HPDE6-E6E7 (cell line): ENCODE data around the gene SLC26A9.
"Not testable (repeated sequence)": the region's sequence is repeated elsewhere in the genome, so short reads cannot be mapped to it uniquely, and the experiment has no call there.

Experiments
- DNase-seq: peaks from one replicate; pipeline ENCODE4 v3.0.0; 2011; ENCODE audit warnings: missing footprints; ENCODE audit errors: extremely low spot score

SLC26A9 gene

DNA sequence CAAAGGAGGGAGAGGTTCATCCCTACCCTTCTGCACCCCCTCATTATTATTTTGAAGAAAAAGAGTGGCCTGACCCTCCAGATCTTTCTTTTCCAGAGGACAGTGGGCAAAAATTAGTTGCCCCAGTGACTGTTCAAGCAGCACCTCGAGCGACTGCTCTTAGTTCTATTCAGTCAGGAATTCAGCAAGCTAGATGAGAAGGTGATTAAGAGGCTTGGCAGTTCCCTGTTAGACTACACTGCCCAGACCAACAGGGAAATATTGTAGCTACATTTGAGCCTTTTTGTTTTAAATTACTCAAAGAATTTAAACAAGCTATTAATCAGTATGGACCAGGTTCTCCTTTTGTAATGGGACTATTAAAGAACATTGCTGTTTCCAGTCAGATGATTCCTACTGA, 51.8 kb downstream of the SLC26A9 start:
- not testable (repeated sequence) for DNase-seq

DNA sequence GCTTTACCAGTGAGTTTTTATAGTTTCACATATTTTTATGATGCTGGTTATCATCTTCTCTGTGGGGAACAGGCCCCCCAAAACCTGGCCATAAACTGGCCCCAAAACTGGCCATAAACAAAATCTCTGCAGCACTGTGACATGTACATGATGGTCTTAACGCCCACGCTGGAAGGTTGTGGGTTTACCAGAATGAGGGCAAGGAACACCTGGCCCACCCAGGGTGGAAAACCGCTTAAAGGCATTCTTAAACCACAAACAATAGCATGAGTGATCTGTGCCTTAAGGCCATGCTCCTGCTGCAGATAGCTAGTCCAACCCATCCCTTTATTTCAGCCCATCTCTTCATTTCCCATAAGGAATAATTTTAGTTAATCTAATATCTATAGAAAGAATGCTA, 52.6 kb downstream of the SLC26A9 start:
- DNase-seq: not testable (repeated sequence)

DNA sequence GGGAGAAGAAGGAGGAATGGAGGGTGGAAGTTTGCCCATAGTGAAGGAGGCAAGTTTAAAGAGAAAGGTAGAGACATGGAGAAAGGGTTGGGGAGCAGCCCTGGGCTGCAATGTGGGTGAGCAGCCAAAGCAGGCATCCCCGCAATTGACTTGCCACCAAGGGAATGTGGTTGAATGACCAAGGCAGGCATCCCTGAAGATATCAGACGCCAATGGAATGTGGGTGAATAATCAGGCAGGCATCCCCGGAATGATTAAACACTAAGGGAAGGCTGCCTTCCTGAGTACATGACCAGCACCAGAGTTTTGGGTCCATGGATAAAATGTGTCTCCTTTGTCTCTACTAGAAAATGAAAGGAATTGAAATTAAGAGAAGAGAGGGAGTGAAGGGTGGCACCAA, 53.5 kb downstream of the SLC26A9 start:
- not testable (repeated sequence) for DNase-seq

DNA sequence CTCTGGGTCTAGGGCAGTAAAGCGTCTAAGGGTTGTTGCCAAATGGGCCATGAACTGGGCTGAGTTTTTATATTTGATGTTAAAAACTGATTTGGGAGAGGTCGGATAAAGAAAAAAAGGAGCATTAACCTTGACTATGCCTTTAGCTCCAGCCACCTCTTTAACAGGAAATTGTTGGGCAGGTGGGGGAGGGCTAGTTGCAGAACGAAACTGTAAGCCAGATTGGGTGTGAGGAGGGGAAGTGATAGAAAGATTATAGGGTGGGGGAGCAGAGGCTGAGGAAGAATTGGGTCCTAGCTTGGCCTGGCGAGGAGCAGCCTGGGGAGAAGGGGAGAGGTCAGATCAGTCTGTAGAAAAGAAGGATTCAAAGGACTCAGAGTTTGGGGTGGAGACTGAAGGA, 54.2 kb downstream of the SLC26A9 start:
- DNase-seq: not testable (repeated sequence)

DNA sequence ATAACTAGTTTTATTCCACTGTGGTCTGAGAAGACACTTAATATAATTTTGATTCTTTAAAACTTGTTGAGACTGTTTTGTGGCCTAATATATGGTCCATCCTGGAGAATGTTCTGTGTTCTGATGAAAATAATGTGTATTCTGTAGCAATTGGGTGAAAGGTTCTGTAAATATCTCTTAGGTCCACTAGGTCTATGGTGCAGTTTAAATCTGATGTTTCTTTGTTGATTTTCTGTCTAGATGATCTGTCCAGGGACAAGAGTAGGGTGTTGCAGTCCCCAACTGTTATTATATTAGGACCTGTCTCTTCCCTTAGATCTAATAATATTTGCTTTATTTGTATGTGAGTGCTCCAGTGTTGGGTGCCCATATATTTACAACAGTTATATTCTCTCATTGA, 59.5 kb downstream of the SLC26A9 start:
- no peak for DNase-seq

DNA sequence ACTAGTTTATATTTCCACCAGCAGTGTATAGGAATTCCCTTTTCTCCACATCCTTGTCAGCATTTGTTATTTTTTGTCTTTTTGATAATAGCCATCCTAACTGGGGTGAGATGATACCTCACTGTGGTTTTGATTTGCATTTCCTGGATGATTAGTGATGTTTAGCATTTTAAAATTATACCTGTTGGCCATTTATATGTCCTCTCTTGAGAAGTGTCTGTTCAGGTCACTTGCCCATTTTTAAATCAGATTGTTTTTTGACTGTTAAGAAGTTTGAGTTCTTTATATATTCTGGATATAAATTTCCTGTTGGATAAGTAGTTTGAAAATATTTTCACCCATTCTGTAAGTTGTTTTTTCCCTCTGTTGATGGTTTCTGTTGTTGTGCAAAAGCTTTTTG, 62.3 kb downstream of the SLC26A9 start:
- no peak for DNase-seq

DNA sequence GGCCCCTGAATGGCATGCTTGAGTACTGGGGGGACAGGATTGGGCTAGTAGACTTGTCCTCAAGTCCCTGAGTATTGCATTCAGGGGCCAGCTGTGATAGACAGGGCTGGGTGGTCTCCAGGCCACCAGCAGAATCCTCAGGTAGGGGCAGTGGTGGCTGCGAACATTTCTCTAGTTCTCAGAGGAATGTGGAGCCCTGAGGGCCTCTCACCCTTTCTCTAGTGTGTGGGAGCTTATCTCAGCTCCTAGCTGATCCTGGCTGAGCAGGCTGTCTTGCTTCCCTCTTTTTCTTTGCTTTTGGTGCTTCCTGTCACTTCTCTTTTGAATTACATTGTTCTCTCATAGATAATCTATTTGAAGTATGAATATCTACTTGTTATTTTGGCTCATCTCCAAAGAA, 63.3 kb downstream of the SLC26A9 start:
- DNase-seq: no peak

DNA sequence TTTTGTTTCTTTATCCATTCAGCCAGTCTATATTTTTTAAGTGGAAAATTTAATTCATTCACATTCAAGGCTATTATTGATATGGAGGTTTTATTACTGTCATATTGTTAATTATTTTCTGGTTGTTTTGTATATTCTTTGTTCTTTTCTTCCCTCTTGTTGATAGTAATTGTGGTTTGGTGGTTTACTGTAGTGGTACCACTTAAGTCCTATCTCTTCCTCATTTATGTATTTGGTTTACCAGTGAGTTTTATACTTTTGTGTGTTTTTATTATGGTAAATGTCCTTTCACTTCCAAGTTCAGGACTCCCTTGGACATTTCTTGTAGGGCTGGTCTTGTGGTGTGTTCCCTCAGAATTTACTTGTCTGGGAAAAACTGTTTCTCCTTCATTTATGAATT, 65.2 kb downstream of the SLC26A9 start:
- no peak for DNase-seq

DNA sequence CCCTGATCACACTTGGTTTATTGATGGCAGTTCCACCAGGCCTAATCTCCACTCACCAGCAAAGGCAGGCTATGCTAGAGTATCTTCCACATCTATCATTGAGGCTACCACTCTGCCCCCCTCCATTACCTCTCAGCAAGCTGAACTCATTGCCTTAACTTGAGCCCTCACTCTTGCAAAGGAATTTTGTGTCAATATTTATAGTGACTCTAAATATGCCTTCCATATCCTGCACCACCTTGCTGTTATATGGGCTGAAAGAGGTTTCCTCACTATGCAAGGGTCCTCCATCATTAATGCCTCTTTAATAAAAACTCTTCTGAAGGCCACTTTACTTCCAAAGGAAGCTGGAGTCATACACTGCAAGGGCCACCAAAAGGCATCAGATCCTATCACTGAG, 70.1 kb downstream of the SLC26A9 start:
- DNase-seq: not testable (repeated sequence)

DNA sequence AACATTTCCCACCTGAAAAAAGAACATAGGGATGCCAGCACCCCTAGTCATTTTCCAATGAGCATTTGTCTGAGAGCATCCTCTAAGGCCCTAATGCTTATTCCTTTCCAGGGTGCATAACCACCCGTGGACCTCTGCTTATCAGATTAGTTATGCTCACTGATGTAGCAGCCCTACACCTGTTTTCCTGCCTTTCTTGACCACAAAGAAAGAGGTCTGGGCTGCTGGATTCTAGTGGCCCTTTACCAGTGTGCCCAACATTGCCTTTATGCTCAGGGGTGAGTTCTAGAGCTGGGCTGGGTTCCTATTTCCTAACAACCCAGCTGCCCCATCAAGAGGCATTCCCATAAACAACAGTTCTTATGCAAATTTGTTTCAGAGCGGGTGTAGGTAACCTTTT, 73.0 kb downstream of the SLC26A9 start:
- no peak for DNase-seq
